Endothelial cell of umbilical vein (primary cell): ENCODE data around the gene ACP4. TPM values are rescaled to one million over a fixed set of nuclear protein-coding genes. Genes with fewer than 3 reads are reported as not detected.

Experiments used
- BruUV-seq: library from RNA; stranded (reverse); fragments of 400-500 nt; replicated peaks from 2 replicates; lab custom pipeline; 2021; lab: Mats Ljungman, UMichigan
- CTCF ChIA-PET: fragments of 300-600, 350-600 bp; sonication (Branson Sonifier 250); formaldehyde crosslinking; loops from one replicate; lab custom pipeline; 2021; ENCODE audit warnings: antibody characterized with exemption, inconsistent platforms; lab: Charles Lee
- POLR2A ChIA-PET: fragments of 300-600, 350-600 bp; sonication (Branson Sonifier 250); formaldehyde crosslinking; loops from one replicate; lab custom pipeline; 2021; ENCODE audit warnings: antibody characterized with exemption, inconsistent platforms; lab: Charles Lee
- DNase-seq: peaks from one replicate; pipeline ENCODE4 v3.0.0-alpha.2; 2011; ENCODE audit warnings: low read depth, low spot score
- FAIRE-seq: peaks from 2 replicates; lab custom pipeline; 2011; peaks lifted over from hg19 to GRCh38; lab: Jason Lieb, UNC
- H2AFZ ChIP-seq: 2 replicates; pipeline ENCODE4 v1.6.0; 2012; ENCODE audit warnings: low read depth, low read length, control low read depth, inconsistent platforms
- H3K27ac ChIP-seq: 2 replicates; pipeline ENCODE4 v1.5.1; 2011; ENCODE audit warnings: low read depth, mild to moderate bottlenecking, control low read depth, low read length, moderate library complexity; ENCODE audit not compliant: insufficient read depth
- H3K27me3 ChIP-seq, 2 experiments: 2 replicates each; pipeline versions ENCODE4 v1.6.0 to v1.6.1; 2011; ENCODE audit warnings: low read length in 2 of 2, mixed read lengths in 1 of 2; ENCODE audit not compliant: control insufficient read depth in 2 of 2, insufficient read depth in 2 of 2
- H3K36me3 ChIP-seq, 2 experiments: 2 replicates in 1 of 2; 3 replicates in 1 of 2; pipeline ENCODE4 v1.5.1; 2011; ENCODE audit warnings: low read length in 2 of 2, mild to moderate bottlenecking in 1 of 2, moderate library complexity in 1 of 2; ENCODE audit not compliant: control insufficient read depth in 2 of 2, insufficient read depth in 2 of 2; ENCODE audit errors: extremely low read depth in 1 of 2
- H3K4me1 ChIP-seq: 3 replicates; pipeline ENCODE4 v1.5.1; 2011; ENCODE audit warnings: mild to moderate bottlenecking, low read length; ENCODE audit not compliant: control insufficient read depth, insufficient read depth; ENCODE audit errors: extremely low read depth
- H3K4me2 ChIP-seq: 2 replicates; pipeline ENCODE4 v1.6.1; 2011; ENCODE audit warnings: low read length, control low read depth, mixed read lengths; ENCODE audit not compliant: insufficient read depth
- H3K4me3 ChIP-seq, 3 experiments: fragments of 200-600 bp in 1 of 3; sonication (generic), shearing (Covaris generic) in 1 of 3; replicated peaks in 1 of 3; 2 replicates each; pipeline ENCODE4 v1.5.1; 2011 to 2016; ENCODE audit warnings: control low read depth in 3 of 3, low read length in 3 of 3, mild to moderate bottlenecking in 2 of 3, inconsistent platforms in 1 of 3, low read depth in 1 of 3, moderate library complexity in 1 of 3; ENCODE audit not compliant: insufficient read depth in 1 of 3
- H3K79me2 ChIP-seq: 2 replicates; pipeline ENCODE4 v1.6.0; 2012; ENCODE audit warnings: low read length, inconsistent platforms; ENCODE audit not compliant: control insufficient read depth, insufficient read depth
- H3K9ac ChIP-seq: replicated peaks from 2 replicates; pipeline ENCODE3; 2011; ENCODE audit warnings: low read length, control low read depth; ENCODE audit not compliant: insufficient read depth; ENCODE audit errors: extremely low read depth
- H3K9me1 ChIP-seq: replicated peaks from 3 replicates; pipeline ENCODE4 v1.6.0; 2011; ENCODE audit warnings: mild to moderate bottlenecking, low read length; ENCODE audit not compliant: control insufficient read depth, insufficient read depth; ENCODE audit errors: extremely low read depth
- H3K9me3 ChIP-seq: replicated peaks from 2 replicates; pipeline ENCODE4 v1.5.1; 2012; ENCODE audit warnings: low read length, inconsistent platforms; ENCODE audit not compliant: control insufficient read depth, insufficient read depth
- H4K20me1 ChIP-seq: replicated peaks from 2 replicates; pipeline ENCODE3; 2011; ENCODE audit warnings: mild to moderate bottlenecking, low read length; ENCODE audit not compliant: control insufficient read depth, insufficient read depth; ENCODE audit errors: extremely low read depth
- CTCF ChIP-seq, 2 donors: IDR thresholded peaks; 1 replicate in 1 of 2; 2 replicates in 1 of 2; pipeline ENCODE4 v1.5.1; 2011; ENCODE audit warnings: low read length in 2 of 2, mild to moderate bottlenecking in 2 of 2, moderate library complexity in 2 of 2, control low read depth in 1 of 2, inconsistent platforms in 1 of 2, low read depth in 1 of 2; ENCODE audit not compliant: insufficient read depth in 1 of 2; ENCODE audit errors: extremely low read depth in 1 of 2
- FOS ChIP-seq: IDR thresholded peaks from 2 replicates; pipeline ENCODE4 v1.6.1; 2011; ENCODE audit warnings: mild to moderate bottlenecking, low read length, moderate library complexity, borderline replicate concordance; ENCODE audit not compliant: insufficient read depth
- GATA2 ChIP-seq: IDR thresholded peaks from 2 replicates; pipeline ENCODE4 v1.7.0; 2011; ENCODE audit warnings: low read depth, mild to moderate bottlenecking, moderate library complexity, mixed read lengths, low read length; ENCODE audit not compliant: insufficient read length, insufficient read depth
- JUN ChIP-seq: IDR thresholded peaks from 2 replicates; pipeline ENCODE4 v1.6.1; 2011; ENCODE audit warnings: borderline replicate concordance, low read depth; ENCODE audit not compliant: insufficient read length, insufficient read depth
- POLR2A ChIP-seq: IDR thresholded peaks from 2 replicates; pipeline ENCODE4 v1.6.1; 2012; ENCODE audit warnings: low read depth, mild to moderate bottlenecking, control low read depth, low read length
- dilution Hi-C: fragments of 300-500 bp; cut with MboI; formaldehyde crosslinking; loops from one replicate; pipeline ENCODE4 v1.15.0; 2019; ENCODE audit warnings: low sequenced_read_pairs; ENCODE audit not compliant: extremely low pct_ligation_motif_present
- intact Hi-C: fragments of 100-400 bp; cut with micrococcal nuclease; formaldehyde crosslinking; loops from one replicate; pipeline ENCODE4 v1.10.0; 2022
- polyA plus RNA-seq, 4 experiments: library from polyadenylated mRNA; depleted of rRNA in 3 of 4; stranded (reverse) in 3 of 4; unstranded in 1 of 4; fragments of >200 nt; gene quantifications; 2 replicates each; pipeline versions ENCODE4 v1.2.1 to v1.2.3, GENCODE V29; 2011 to 2012; ENCODE audit warnings: missing spikeins in 1 of 4
- total RNA-seq: library from RNA; stranded (reverse); gene quantifications from 2 replicates; pipeline ENCODE4 v1.2.3, GENCODE V29; 2021

ACP4 gene
- total and polyA plus RNA-seq, 2 donors (not counting 3 experiments of a cell fraction or from before 2014, with no cell fraction given): not detected

- TF ChIP-seq JUN (no peak), FOS (no peak), GATA2 (no peak), POLR2A (no peak), CTCF (IDR thresholded peaks at IDR 0.05; ENCODE audit: extremely low read depth in 1 of 2, insufficient read depth in 1 of 2, low read depth in 1 of 2, low read length in 2 of 2) (no peak)
- peaks cover 0 to 2% of the 10 kb centered on the region in 2 experiments for H3K36me3 ChIP-seq
- H3K9me3 ChIP-seq: no peaks in the 10 kb centered on the region
- no peak overlapping the region for H3K27ac ChIP-seq
- dilution Hi-C loops: no loop called here
- intact Hi-C loops: no loop called here
- BruUV-seq: no TSS peak
- H3K27me3 ChIP-seq: no peaks in the 10 kb centered on the region
- no peak overlapping the region for H3K9ac ChIP-seq
- H2AFZ ChIP-seq: no peak overlapping the region
- no peaks in the 10 kb centered on the region for H3K9me1 ChIP-seq
- no peak overlapping the region for H3K4me3 ChIP-seq
- no peak overlapping the region for H3K4me2 ChIP-seq
- no peak for DNase-seq
- no peaks in the 10 kb centered on the region for H3K4me1 ChIP-seq
- no peaks in the 10 kb centered on the region for H4K20me1 ChIP-seq
- H3K79me2 ChIP-seq: no peaks in the 10 kb centered on the region
- FAIRE-seq: no peak
- POLR2A ChIA-PET: no interaction called here
- CTCF ChIA-PET: interaction anchor here (1.4 kb wide), 1 partner anchor 67 kb away, joined by 3 read pairs; no protein-coding TSS in a partner anchor
Measured at GRCh38 chr19:50790922-50791467, 780 bp downstream of the ACP4 start.
